HG03575 (cell line): Measurements from ENCODE around the gene SST.

Source experiments
- ATAC-seq: cut with Tn5 transposase; IDR thresholded peaks from one replicate; pipeline ENCODE4 v1.9.1; 2021; ENCODE audit not compliant: unreplicated experiment, insufficient number of reproducible peaks, low FRiP score; ENCODE audit errors: extremely low read depth

SST gene

GRCh38 chr3:187641320-187642016 lies 28.7 kb downstream of the SST start:
- no peak for ATAC-seq

GRCh38 chr3:187640569-187641059 lies 29.6 kb downstream of the SST start:
- no peak for ATAC-seq

- no peak for ATAC-seq
Measured at GRCh38 chr3:187639927-187640568, 30.1 kb downstream of the SST start.

- ATAC-seq = no peak
Measured at GRCh38 chr3:187636528-187636927, 33.7 kb downstream of the SST start.

- ATAC-seq = no peak
Measured at GRCh38 chr3:187630404-187630803, 39.8 kb downstream of the SST start.

- ATAC-seq = no peak
Measured at GRCh38 chr3:187629711-187630110, 40.5 kb downstream of the SST start.

- no peak for ATAC-seq
Measured at GRCh38 chr3:187628169-187628568, 42.0 kb downstream of the SST start.

GRCh38 chr3:187626581-187626980 lies 43.6 kb downstream of the SST start:
- no peak for ATAC-seq

GRCh38 chr3:187624588-187624987 lies 45.6 kb downstream of the SST start:
- ATAC-seq = no peak

- no peak for ATAC-seq
Measured at GRCh38 chr3:187623285-187623814, 46.8 kb downstream of the SST start.

- no peak for ATAC-seq
Measured at GRCh38 chr3:187621881-187622280, 48.3 kb downstream of the SST start.

GRCh38 chr3:187619461-187619860 lies 50.7 kb downstream of the SST start:
- ATAC-seq = no peak
